Activated CD4-positive, alpha-beta T cell treated with anti-CD3 and anti-CD28 coated beads for 4 hours (primary cell): ENCODE results near the gene NFIX.

ENCODE experiments used
- DNase-seq, 2 donors: peaks; one replicate each; pipeline ENCODE4 v3.0.0-alpha.2; 2020

NFIX gene

GRCh38 chr19:13010038-13010991 lies 15.0 kb downstream of the NFIX start:
- no peak for DNase-seq

GRCh38 chr19:13010992-13011652 lies 15.8 kb downstream of the NFIX start:
- DNase-seq = no peak

- DNase-seq = no peak
Observed at GRCh38 chr19:13011653-13012389, 16.5 kb downstream of the NFIX start.

- no peak for DNase-seq
Observed at GRCh38 chr19:13012390-13012689, 17.1 kb downstream of the NFIX start.

GRCh38 chr19:13012690-13013608 lies 17.7 kb downstream of the NFIX start:
- DNase-seq = peak in 1 of 2 donors; percentile 23

GRCh38 chr19:13013649-13014048 lies 18.4 kb downstream of the NFIX start:
- DNase-seq = no peak

GRCh38 chr19:13014101-13014920 lies 19.0 kb downstream of the NFIX start:
- DNase-seq = no peak

- DNase-seq = no peak
Observed at GRCh38 chr19:13014921-13015280, 19.6 kb downstream of the NFIX start.

- DNase-seq = no peak
Observed at GRCh38 chr19:13015361-13016223, 20.3 kb downstream of the NFIX start.

- no peak for DNase-seq
Observed at GRCh38 chr19:13016245-13016627, 21.0 kb downstream of the NFIX start.

GRCh38 chr19:13016628-13017305 lies 21.5 kb downstream of the NFIX start:
- no peak for DNase-seq

GRCh38 chr19:13017306-13018034 lies 22.2 kb downstream of the NFIX start:
- no peak for DNase-seq

GRCh38 chr19:13018035-13018914 lies 23.0 kb downstream of the NFIX start:
- no peak for DNase-seq

- DNase-seq = no peak
Observed at GRCh38 chr19:13019332-13019731, 24.1 kb downstream of the NFIX start.

GRCh38 chr19:13020002-13020414 lies 24.7 kb downstream of the NFIX start:
- DNase-seq = no peak

- DNase-seq = no peak
Observed at GRCh38 chr19:13022111-13022858, 27.0 kb downstream of the NFIX start.

GRCh38 chr19:13022859-13023636 lies 27.8 kb downstream of the NFIX start:
- DNase-seq = no peak
